Effector CD4-positive, alpha-beta T cell (primary cell): ENCODE data around the gene ATG16L2.
"Not testable (repeated sequence)": the region's sequence is repeated elsewhere in the genome, so short reads cannot be mapped to it uniquely, and the experiment has no call there.

Experiments used
- DNase-seq: peaks from one replicate; pipeline ENCODE4 v3.0.0-alpha.2; 2020

ATG16L2 gene

DNA sequence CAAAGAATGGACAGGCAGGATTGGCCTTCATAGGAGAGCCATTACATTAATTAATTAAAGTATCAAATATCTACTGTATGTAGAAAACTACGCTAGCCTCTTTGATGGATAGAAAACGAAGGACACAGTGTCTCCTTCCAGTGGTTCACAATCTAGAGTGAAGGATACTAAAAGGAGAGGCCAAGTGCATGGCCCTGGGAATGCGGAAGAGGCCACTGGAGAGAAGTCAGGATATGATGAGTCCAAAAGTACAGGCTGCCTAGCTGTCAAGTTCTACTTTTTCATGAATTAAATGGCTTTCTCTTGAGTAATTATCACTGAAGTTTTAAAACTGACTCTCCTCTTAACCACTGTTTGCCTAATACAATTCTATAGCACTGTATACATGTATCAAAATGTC lies 41.9 kb downstream of the ATG16L2 start:
- no peak for DNase-seq

GRCh38 chr11:72856551-72857345 lies 42.5 kb downstream of the ATG16L2 start:
- no peak for DNase-seq

DNA sequence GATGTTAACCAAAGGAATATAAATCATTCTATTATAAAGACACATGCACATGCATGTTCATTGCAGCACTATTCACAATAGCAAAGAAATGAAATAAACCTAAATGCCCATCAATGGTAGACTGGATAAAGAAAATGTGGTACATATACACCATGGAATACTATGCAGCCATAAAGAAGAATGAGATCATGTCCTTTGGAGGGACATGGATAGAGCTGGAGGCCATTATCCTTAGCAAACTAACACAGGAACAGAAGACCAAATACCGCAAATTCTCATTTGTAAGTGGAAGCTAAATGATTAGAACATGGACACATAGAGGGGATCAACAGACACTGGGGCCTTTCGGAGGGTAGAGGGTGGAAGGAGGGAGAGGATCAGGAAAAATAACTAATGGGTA lies 44.1 kb downstream of the ATG16L2 start:
- DNase-seq, result not testable (repeated sequence)

GRCh38 chr11:72859126-72859525 lies 44.9 kb downstream of the ATG16L2 start:
- no peak for DNase-seq

DNA sequence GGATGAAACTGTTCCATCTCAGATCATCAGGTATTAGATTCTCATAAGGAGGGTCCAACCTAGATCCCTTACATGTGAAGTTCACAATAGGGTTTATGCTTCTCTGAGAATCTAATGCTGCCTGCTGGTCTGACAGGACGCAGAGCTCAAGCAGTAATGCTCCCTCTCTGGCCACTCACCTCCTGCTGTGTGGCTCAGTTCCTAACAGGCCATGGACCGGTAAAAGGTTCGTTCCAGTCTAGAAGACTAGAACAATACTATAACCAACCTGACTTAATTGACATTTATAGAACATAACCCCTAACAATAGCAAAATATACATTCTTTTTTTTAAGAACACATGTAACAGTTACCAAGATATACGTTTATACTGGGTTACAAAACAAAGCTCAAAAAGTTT lies 45.8 kb downstream of the ATG16L2 start:
- DNase-seq, result no peak

GRCh38 chr11:72860592-72860991 lies 46.4 kb downstream of the ATG16L2 start:
- DNase-seq, result no peak

DNA sequence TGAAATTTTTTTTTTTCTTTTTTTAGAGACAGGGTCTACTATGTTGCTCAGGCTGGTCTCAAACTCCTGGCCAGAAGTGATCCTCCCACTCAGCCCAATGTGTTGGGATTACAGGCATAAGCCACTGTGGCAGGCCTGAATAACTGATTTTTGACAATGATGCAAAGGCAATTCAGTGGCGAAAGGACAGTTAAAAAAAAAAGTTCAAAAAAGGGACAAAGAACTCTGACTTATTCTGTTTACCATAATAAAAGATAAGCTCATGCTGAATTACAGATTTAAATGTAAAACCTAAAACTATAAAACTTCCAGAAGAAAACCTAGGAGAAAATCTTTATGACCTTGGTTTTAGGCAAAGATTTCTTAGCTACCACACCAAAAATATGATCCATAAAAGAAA lies 48.9 kb downstream of the ATG16L2 start:
- no peak for DNase-seq

GRCh38 chr11:72863916-72864315 lies 49.7 kb downstream of the ATG16L2 start:
- no peak for DNase-seq

DNA sequence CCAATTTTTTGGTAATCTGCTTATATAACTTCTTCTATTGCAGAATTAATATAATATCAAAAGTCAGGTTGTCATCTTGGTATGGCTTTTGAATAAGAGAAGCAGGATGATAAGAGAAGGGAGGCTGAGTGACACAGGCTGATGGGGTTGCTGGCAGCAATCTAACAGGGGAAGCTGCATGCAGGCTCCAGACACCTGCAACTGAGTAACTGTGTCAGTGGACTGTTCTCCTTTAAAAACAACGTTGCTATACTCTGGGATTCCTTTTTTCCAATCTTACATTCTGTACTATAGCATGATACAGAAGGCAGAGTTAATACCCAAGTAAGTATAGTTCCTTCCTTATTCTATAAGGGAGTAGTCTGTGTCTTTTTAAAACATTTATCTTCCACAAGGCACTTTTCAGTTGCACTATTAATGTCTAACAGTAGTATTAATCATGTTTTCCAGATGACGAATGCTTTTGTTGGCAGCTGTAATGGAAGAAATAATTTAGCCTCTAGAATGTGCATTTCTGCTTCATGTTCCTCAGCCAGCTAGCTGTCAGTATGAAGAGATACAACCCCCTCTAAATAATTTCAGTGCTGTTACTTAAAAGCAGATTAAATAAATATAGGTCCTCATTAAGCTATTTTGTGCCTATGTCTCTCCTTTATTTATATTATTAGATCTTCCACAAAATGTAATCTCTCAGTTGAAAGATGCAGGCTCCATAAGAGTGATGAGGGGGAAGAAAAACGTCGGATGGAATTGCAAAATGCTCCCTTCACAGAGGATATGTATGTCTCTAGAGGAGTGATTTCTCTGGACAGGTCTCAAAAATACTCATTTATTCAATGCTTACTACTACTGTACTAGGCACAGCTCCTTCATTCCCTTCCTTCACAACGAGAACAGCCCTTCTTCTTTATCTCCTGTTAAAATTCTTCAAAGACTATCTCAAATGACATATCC lies 50.8 kb downstream of the ATG16L2 start:
- DNase-seq, result no peak

DNA sequence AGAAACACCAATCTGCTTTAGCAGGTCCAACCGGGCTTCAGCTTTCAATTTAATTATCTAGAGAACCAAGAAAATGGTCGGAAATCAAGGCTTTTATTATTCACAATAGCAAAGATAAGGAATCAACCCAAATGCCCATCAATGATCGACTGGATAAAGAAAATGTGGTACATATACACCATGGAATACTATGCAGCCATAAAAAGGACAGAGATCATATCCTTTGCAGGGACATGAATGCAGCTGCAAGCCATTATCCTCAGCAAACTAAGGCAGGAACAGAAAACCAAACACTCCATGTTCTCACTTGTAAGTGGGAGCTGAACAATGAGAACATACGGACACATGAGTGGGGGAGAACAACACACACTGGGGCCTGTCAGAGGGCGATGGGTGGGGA lies 53.8 kb downstream of the ATG16L2 start:
- no peak for DNase-seq

- DNase-seq, result no peak
These were observed 55.6 kb downstream of the ATG16L2 start for GRCh38 chr11:72869831-72870230.

DNA sequence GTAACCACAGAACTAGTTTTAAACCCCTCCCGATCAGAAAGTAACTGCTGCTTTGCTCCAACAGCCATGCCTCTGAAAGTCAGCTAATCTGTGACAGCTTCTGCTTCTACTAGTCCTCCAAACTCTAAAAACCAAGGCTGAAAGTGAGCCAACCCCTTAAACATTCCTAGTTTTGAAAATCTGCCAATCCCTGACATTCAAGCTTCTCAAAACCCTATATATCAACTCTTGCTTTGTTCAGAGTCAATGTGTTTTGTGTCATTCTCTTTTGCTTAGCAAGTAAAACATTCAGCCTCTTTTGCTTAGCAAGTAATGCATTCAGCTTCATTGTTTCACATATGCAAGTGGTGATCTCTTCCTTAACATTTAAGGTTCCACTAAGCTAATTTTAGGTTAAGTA lies 56.9 kb downstream of the ATG16L2 start:
- no peak for DNase-seq

DNA sequence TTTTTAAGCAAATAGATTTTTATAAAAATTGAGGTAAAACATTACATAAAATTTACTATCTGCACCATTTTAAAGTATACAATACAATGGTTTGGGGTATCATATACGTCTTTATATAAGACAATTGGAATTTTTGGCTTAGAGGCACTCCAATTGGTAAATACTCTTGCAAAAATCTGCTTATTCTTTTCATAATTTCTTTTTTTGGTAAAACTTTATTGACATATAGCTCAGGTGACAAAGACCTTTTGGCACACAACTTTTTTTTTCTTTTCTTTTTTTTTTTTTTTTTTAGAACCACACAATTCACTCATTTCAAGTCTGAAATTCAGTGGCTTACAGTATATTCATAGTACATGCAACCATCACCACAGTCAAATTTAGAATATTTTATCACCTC lies 57.8 kb downstream of the ATG16L2 start:
- DNase-seq, result no peak

- DNase-seq, result no peak
These were observed 61.5 kb downstream of the ATG16L2 start for GRCh38 chr11:72875736-72876135.

- no peak for DNase-seq
These were observed 61.9 kb downstream of the ATG16L2 start for GRCh38 chr11:72876147-72876546.
